Measurements from ENCODE around the gene EPAS1. TPM values are rescaled to one million over a fixed set of nuclear protein-coding genes. Genes with fewer than 3 reads are reported as not detected.

EPAS1 gene
- polyA plus RNA-seq, 1 of the 3 experiments (the other 2 are of a cell fraction) = 69.2 TPM

GRCh38 chr2:46360303-46360702 is 63.1 kb downstream of the EPAS1 start:
- Histone ChIP-seq H3K27ac (ENCODE audit: low read depth in 2 of 2, low read length in 1 of 2) (peak overlapping the region in 1 of 2 experiments; percentile 25; a peak in 1 of 4 replicates), H3K4me2 (no peak overlapping the region), H3F3A (replicated peaks; ENCODE audit: insufficient read depth) (no peaks in the 10 kb centered on the region), H3K79me2 (ENCODE audit: insufficient read depth) (peaks cover 8% of the 10 kb centered on the region; the same call in 1 of the 2 replicates), H3K36me3 (replicated peaks in 1 of 2; ENCODE audit: control insufficient read depth in 1 of 2, insufficient read depth in 2 of 2, low read length in 1 of 2) (peaks cover 52 to 82% of the 10 kb centered on the region in 2 experiments), H3K9ac (no peak overlapping the region), H3K9me3 (no peaks in the 10 kb centered on the region), H3K9me2 (no peaks in the 10 kb centered on the region), H3K4me1 (ENCODE audit: control insufficient read depth in 1 of 2, insufficient read depth in 2 of 2, low read depth in 1 of 2, low read length in 1 of 2) (peaks cover 14 to 47% of the 10 kb centered on the region in 2 experiments; a peak in 3 of 4 replicates), H4K20me1 (ENCODE audit: insufficient read depth) (no peaks in the 10 kb centered on the region), H3K27me3 (ENCODE audit: insufficient read depth) (no peaks in the 10 kb centered on the region), H2AFZ (ENCODE audit: low read depth) (no peak overlapping the region), H3K4me3 (ENCODE audit: low read depth in 2 of 2, low read length in 1 of 2) (no peak overlapping the region)
- no peak for DNase-seq
- WGBS (ENCODE audit: low lambda C conversion rate) = 100% methylated on average over 3 of the region's 3 CpGs
- TF ChIP-seq, protein P1, sequence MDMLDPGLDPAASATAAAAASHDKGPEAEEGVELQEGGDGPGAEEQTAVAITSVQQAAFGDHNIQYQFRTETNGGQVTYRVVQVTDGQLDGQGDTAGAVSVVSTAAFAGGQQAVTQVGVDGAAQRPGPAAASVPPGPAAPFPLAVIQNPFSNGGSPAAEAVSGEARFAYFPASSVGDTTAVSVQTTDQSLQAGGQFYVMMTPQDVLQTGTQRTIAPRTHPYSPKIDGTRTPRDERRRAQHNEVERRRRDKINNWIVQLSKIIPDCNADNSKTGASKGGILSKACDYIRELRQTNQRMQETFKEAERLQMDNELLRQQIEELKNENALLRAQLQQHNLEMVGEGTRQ (IDR thresholded peaks at IDR 0.05; ENCODE audit: borderline replicate concordance, low read depth, low read length) = no peak
- TF ChIP-seq NFIC (IDR thresholded peaks at IDR 0.05; ENCODE audit: borderline replicate concordance) (no peak), RAD21 (IDR thresholded peaks at IDR 0.05; ENCODE audit: low read length) (no peak), TCF12 (IDR thresholded peaks at IDR 0.05) (no peak), CHD2 (IDR thresholded peaks at IDR 0.05; ENCODE audit: low read length, partially characterized antibody) (no peak), PBX3 (IDR thresholded peaks at IDR 0.05) (no peak), FOXM1 (IDR thresholded peaks at IDR 0.05; ENCODE audit: low read depth) (no peak), SMC3 (IDR thresholded peaks at IDR 0.05; ENCODE audit: low read depth, low read length) (no peak), SIN3A (IDR thresholded peaks at IDR 0.05; ENCODE audit: borderline replicate concordance, low read depth, low read length) (no peak), RXRA (IDR thresholded peaks at IDR 0.05; ENCODE audit: borderline replicate concordance, low read depth) (no peak), JUND (IDR thresholded peaks at IDR 0.05) (no peak), EP300 (IDR thresholded peaks at IDR 0.05; ENCODE audit: borderline replicate concordance in 1 of 2, low read depth in 1 of 2, low read length in 1 of 2) (no peak), POLR2AphosphoS5 (IDR thresholded peaks at IDR 0.05; ENCODE audit: low read depth, low read length) (no peak), ZBTB33 (IDR thresholded peaks at IDR 0.05; ENCODE audit: borderline replicate concordance, low read depth) (no peak), RCOR1 (IDR thresholded peaks at IDR 0.05; ENCODE audit: low read length) (no peak)
- TF ChIP-seq, protein P2, sequence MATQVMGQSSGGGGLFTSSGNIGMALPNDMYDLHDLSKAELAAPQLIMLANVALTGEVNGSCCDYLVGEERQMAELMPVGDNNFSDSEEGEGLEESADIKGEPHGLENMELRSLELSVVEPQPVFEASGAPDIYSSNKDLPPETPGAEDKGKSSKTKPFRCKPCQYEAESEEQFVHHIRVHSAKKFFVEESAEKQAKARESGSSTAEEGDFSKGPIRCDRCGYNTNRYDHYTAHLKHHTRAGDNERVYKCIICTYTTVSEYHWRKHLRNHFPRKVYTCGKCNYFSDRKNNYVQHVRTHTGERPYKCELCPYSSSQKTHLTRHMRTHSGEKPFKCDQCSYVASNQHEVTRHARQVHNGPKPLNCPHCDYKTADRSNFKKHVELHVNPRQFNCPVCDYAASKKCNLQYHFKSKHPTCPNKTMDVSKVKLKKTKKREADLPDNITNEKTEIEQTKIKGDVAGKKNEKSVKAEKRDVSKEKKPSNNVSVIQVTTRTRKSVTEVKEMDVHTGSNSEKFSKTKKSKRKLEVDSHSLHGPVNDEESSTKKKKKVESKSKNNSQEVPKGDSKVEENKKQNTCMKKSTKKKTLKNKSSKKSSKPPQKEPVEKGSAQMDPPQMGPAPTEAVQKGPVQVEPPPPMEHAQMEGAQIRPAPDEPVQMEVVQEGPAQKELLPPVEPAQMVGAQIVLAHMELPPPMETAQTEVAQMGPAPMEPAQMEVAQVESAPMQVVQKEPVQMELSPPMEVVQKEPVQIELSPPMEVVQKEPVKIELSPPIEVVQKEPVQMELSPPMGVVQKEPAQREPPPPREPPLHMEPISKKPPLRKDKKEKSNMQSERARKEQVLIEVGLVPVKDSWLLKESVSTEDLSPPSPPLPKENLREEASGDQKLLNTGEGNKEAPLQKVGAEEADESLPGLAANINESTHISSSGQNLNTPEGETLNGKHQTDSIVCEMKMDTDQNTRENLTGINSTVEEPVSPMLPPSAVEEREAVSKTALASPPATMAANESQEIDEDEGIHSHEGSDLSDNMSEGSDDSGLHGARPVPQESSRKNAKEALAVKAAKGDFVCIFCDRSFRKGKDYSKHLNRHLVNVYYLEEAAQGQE (IDR thresholded peaks at IDR 0.05; ENCODE audit: low read depth, low read length) = no peak
- POLR2A ChIA-PET = interaction anchor here (0.8 kb wide), 1 partner anchor 20 kb away, joined by 3 read pairs; no protein-coding TSS in a partner anchor
- CTCF ChIA-PET = interaction anchor here (0.7 to 12.4 kb wide), 8 partner anchors 10 to 350 kb away, joined by 3 to 194 read pairs (median 3); no protein-coding TSS in a partner anchor
